Upper lobe of left lung (tissue), 6 donors: ENCODE results near the gene UBE3A. TPM values are rescaled to one million over a fixed set of nuclear protein-coding genes. Genes with fewer than 3 reads are reported as not detected.

ENCODE experiments used
- ATAC-seq, 2 donors: fragments of 200-7000 bp; cut with Tn5 transposase; one replicate each; pipeline ENCODE4 v1.9.1; 2022; ENCODE audit warnings: mild to moderate bottlenecking in 2 of 2, moderate library complexity in 2 of 2; ENCODE audit not compliant: low FRiP score in 2 of 2
- DNase-seq, 2 donors: peaks; one replicate each; pipeline ENCODE4 v3.0.0-alpha.2; 2019 to 2020
- H3K27ac ChIP-seq, 4 donors: fragments of 200-600 bp; sonication (generic); one replicate each; pipeline ENCODE4 v1.5.1; 2016 to 2019
- H3K27me3 ChIP-seq, 4 donors: fragments of 200-600 bp; sonication (generic); one replicate each; pipeline ENCODE4 v1.5.1; 2017 to 2019
- H3K36me3 ChIP-seq, 4 donors: fragments of 200-600 bp; sonication (generic); one replicate each; pipeline ENCODE4 v1.5.1; 2016 to 2019
- H3K4me1 ChIP-seq, 4 donors: fragments of 200-600 bp; sonication (generic); one replicate each; pipeline ENCODE4 v1.5.1; 2018 to 2019
- H3K4me3 ChIP-seq, 4 donors: fragments of 200-600 bp; sonication (generic); one replicate each; pipeline ENCODE4 v1.5.1; 2017 to 2019; ENCODE audit warnings: mild to moderate bottlenecking in 2 of 4, moderate library complexity in 1 of 4
- H3K9me3 ChIP-seq, 4 donors: fragments of 200-600 bp; sonication (generic); one replicate each; pipeline ENCODE4 v1.5.1; 2018 to 2019
- EP300 ChIP-seq, 4 donors: sonication (generic); formaldehyde crosslinking; IDR thresholded peaks; one replicate each; pipeline ENCODE4 v1.5.1; 2017; ENCODE audit warnings: antibody characterized with exemption in 4 of 4, control low read depth in 2 of 4
- POLR2A ChIP-seq, 4 donors: fragments of 450-650 bp; IDR thresholded peaks; one replicate each; pipeline ENCODE4 v1.5.1; 2016 to 2017; ENCODE audit warnings: antibody characterized with exemption in 4 of 4, mild to moderate bottlenecking in 2 of 4
- POLR2AphosphoS5 ChIP-seq, 2 donors: sonication (generic); formaldehyde crosslinking; IDR thresholded peaks; one replicate each; pipeline ENCODE4 v1.5.1; 2017; ENCODE audit warnings: antibody characterized with exemption in 2 of 2
- WGBS, 2 donors: methylation state at CpG; one replicate each; pipeline ENCODE4 v1.1.5; 2017 to 2018; 5-methylcytosine and 5-hydroxymethylcytosine counted together
- total RNA-seq, 6 donors: library from RNA; depleted of rRNA in 4 of 6; stranded (reverse); fragments of >200 nt in 4 of 6; gene quantifications; one replicate each; pipeline versions ENCODE4 v1.1.0 to v1.2.1, GENCODE V29; 2016 to 2021
- TF ChIP-seq, protein P1 (sequence below), 6 experiments: fragments of 450-650 bp in 4 of 6; fragments of 200-600 bp in 2 of 6; sonication (generic) in 2 of 6; IDR thresholded peaks; one replicate each; pipeline ENCODE4 v1.5.1; 2016 to 2019; ENCODE audit warnings: antibody characterized with exemption in 6 of 6
- donor health status: DM: no; HTN: no; CAD: no; lungs with moderate emphysema.
- donor health status: DM: no; HTN: yes; CAD: no; lungs with severe emphysema.

UBE3A gene
- total RNA-seq, 6 donors from 2014 or later, result 32.3 to 136 (median 87.8) TPM

DNA sequence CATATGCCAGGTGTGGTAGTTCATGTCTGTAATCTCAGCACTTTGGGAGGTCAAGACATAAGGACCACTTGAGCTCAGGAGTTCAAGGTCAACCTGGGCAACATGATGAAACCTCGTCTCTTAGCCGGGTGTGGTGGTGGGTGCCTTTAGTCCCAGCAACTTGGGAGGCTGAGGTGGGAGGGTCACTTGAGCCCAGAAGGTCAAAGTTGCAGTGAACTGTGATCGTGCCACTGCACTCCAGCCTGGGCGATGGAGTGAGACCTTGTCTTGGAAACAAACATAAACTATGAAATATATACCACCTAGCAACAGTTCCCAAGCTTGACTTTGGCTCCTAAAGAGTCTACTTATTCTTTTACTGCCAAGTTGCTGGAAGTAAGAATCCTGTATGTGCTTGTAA lies 30.9 kb downstream of the UBE3A start:
- 82 to 84% methylated on average over 4 of the region's 4 CpGs for WGBS, 2 donors
- no peak for DNase-seq
- Histone ChIP-seq H3K27me3 (no peaks in the 10 kb centered on the region), H3K4me1 (peaks cover 15 to 19% (median 17%) of the 10 kb centered on the region in 4 donors), H3K27ac (no peak overlapping the region), H3K4me3 (no peak overlapping the region), H3K36me3 (peaks cover 0 to 23% (median 9%) of the 10 kb centered on the region in 4 donors), H3K9me3 (peaks cover 0 to 6% (median 0%) of the 10 kb centered on the region in 4 donors)
- TF ChIP-seq EP300 (IDR thresholded peaks at IDR 0.05), result no peak
- TF ChIP-seq POLR2A (IDR thresholded peaks at IDR 0.05), result no peak
- TF ChIP-seq, protein P1, sequence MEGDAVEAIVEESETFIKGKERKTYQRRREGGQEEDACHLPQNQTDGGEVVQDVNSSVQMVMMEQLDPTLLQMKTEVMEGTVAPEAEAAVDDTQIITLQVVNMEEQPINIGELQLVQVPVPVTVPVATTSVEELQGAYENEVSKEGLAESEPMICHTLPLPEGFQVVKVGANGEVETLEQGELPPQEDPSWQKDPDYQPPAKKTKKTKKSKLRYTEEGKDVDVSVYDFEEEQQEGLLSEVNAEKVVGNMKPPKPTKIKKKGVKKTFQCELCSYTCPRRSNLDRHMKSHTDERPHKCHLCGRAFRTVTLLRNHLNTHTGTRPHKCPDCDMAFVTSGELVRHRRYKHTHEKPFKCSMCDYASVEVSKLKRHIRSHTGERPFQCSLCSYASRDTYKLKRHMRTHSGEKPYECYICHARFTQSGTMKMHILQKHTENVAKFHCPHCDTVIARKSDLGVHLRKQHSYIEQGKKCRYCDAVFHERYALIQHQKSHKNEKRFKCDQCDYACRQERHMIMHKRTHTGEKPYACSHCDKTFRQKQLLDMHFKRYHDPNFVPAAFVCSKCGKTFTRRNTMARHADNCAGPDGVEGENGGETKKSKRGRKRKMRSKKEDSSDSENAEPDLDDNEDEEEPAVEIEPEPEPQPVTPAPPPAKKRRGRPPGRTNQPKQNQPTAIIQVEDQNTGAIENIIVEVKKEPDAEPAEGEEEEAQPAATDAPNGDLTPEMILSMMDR (IDR thresholded peaks at IDR 0.05), result no peak
- no peak for TF ChIP-seq POLR2AphosphoS5 (IDR thresholded peaks at IDR 0.05)
- ATAC-seq, result no peak

DNA sequence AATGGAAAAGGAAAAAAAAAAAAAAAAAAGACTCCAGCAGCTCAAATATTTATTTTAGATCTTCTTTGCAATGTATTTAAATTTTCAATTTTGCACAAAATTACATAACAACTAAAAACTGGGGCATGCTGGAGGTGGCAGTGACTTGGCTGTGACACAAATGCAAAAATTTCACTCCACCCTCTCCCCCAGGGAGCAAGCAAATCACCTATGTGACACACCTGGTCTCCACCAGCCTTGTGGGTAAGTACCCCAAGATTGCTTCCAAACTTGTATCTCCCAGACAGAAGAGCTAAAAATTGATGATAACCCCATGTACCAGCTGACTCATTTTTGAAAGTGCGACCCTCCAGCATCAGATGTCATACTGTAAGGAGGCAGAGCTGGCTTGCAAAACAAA lies 32.0 kb downstream of the UBE3A start:
- H3K36me3 ChIP-seq, result peaks cover 3 to 34% (median 18%) of the 10 kb centered on the region in 4 donors
- H3K27ac ChIP-seq, result no peak overlapping the region
- 84 to 89% methylated on average over 1 of the region's 1 CpG for WGBS, 2 donors
- peaks cover 15 to 19% (median 17%) of the 10 kb centered on the region in 4 donors for H3K4me1 ChIP-seq
- H3K9me3 ChIP-seq, result peaks cover 0 to 10% (median 8%) of the 10 kb centered on the region in 4 donors
- ATAC-seq (no peak), DNase-seq (no peak)
- H3K4me3 ChIP-seq, result no peak overlapping the region
- no peak for TF ChIP-seq POLR2A (IDR thresholded peaks at IDR 0.05)
- no peak for TF ChIP-seq POLR2AphosphoS5 (IDR thresholded peaks at IDR 0.05)
- no peak for TF ChIP-seq EP300 (IDR thresholded peaks at IDR 0.05)
- TF ChIP-seq, protein P1 (IDR thresholded peaks at IDR 0.05), result no peak
- no peaks in the 10 kb centered on the region for H3K27me3 ChIP-seq

DNA sequence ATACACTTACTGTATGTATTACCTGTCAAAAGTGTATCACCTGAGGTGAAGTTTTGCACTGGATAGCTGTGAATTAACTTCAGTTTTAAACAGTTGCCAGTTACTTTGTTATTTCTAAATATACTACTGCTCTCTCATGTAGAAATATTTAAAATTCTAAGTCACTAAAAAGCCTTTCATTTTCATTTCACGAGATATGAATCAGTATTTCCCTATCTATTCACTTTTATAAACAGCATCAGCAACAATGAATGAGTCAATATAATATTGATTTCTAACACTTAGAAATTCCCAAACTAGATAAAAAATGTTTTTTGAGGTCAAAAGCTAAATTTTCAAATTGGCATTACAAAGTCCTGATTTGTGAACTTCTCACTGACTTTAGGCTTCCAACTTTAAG lies 32.6 kb downstream of the UBE3A start:
- Histone ChIP-seq H3K27me3 (no peaks in the 10 kb centered on the region), H3K36me3 (peaks cover 3 to 36% (median 19%) of the 10 kb centered on the region in 4 donors), H3K27ac (no peak overlapping the region), H3K4me1 (peaks cover 12 to 19% (median 17%) of the 10 kb centered on the region in 4 donors), H3K9me3 (peaks cover 0 to 16% (median 10%) of the 10 kb centered on the region in 4 donors), H3K4me3 (no peak overlapping the region)
- TF ChIP-seq POLR2A (IDR thresholded peaks at IDR 0.05), result no peak
- DNase-seq (no peak), ATAC-seq (no peak)
- WGBS, 2 donors, result 57 to 65% methylated on average over 1 of the region's 1 CpG

DNA sequence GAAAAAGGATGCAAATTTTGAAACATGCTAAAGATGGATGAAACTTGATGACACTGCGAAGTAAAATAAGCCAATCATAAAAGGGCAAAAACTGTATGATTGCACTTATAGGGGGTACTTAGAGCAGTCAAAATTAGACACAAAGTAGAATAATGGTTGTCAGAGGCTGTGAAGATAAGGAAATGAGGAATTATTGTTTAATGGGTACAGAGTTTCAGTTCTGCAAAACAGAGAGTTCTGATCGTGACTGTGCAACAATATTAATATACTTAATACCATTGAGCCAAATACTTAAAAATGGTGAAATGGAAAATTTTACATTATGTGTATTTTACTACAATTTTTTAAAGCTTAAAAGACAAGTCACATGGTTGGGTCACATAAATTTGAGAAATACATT lies 35.1 kb downstream of the UBE3A start:
- Histone ChIP-seq H3K27me3 (no peaks in the 10 kb centered on the region), H3K36me3 (peaks cover 3 to 36% (median 19%) of the 10 kb centered on the region in 4 donors), H3K4me3 (no peak overlapping the region), H3K27ac (no peak overlapping the region), H3K4me1 (peaks cover 0 to 11% (median 6%) of the 10 kb centered on the region in 4 donors), H3K9me3 (peaks cover 0 to 20% (median 13%) of the 10 kb centered on the region in 4 donors)
- WGBS, 2 donors, result 91 to 94% methylated on average over 2 of the region's 2 CpGs
- DNase-seq (no peak), ATAC-seq (no peak)
- TF ChIP-seq EP300 (IDR thresholded peaks at IDR 0.05), result no peak

DNA sequence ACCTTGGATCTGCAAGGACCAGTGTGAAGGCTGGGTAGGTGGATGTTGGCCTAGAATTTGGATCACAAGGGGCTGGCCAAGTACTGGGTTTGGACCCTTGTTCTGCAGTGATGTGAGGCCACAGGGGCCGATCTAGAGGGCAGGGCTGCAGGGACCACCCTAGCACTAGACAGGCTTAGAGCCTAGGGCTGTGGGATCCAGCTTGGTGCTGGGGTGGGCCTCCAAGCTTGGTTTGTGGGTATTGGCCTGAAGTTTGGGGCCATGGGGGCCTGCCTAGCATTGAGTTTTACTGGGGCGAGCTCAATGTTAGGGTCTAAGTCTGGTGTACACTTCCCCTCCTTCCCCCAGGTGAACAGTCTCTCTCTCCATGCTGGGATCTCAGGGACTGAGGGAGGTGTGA lies 36.5 kb downstream of the UBE3A start:
- ATAC-seq, result peak in 1 of 2 donors; percentile 61
- TF ChIP-seq, protein P1 (IDR thresholded peaks at IDR 0.05), result no peak
- no peak for TF ChIP-seq EP300 (IDR thresholded peaks at IDR 0.05)
- Histone ChIP-seq H3K9me3 (peaks cover 0 to 20% (median 13%) of the 10 kb centered on the region in 4 donors), H3K27ac (no peak overlapping the region), H3K36me3 (peaks cover 3 to 36% (median 19%) of the 10 kb centered on the region in 4 donors), H3K27me3 (no peaks in the 10 kb centered on the region), H3K4me3 (no peak overlapping the region), H3K4me1 (peaks cover 0 to 11% (median 7%) of the 10 kb centered on the region in 4 donors)
- WGBS, 2 donors, result 97 to 100% methylated on average over 1 to 2 of the region's 2 CpGs
- no peak for DNase-seq

DNA sequence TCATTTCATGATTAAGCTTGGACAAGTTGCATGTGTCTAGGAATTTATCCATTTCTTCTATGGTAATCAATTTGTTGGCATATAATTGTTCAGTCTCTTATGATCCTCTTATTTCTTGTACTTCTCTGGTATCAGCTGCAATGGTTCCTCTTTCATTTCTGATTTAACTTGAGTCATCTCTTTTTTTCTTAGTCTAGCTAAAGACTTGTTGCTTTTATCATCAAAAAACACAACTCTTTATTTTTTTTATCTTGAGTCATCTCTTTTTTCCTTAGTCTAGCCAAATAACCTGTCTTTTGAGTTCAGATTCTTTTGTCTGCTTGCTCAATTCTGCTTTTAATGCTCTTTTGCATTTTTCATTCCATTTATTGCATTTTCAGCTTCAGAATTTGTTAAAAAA lies 37.3 kb downstream of the UBE3A start:
- no peak overlapping the region for H3K4me3 ChIP-seq
- ATAC-seq (no peak), DNase-seq (no peak)
- peaks cover 3 to 36% (median 19%) of the 10 kb centered on the region in 4 donors for H3K36me3 ChIP-seq
- H3K27ac ChIP-seq, result no peak overlapping the region
- H3K27me3 ChIP-seq, result no peaks in the 10 kb centered on the region
- peaks cover 0 to 20% (median 13%) of the 10 kb centered on the region in 4 donors for H3K9me3 ChIP-seq
- TF ChIP-seq EP300 (IDR thresholded peaks at IDR 0.05), result no peak
- TF ChIP-seq POLR2A (IDR thresholded peaks at IDR 0.05), result no peak
- no peak for TF ChIP-seq POLR2AphosphoS5 (IDR thresholded peaks at IDR 0.05)
- TF ChIP-seq, protein P1 (IDR thresholded peaks at IDR 0.05), result no peak
- H3K4me1 ChIP-seq, result peaks cover 1 to 6% (median 5%) of the 10 kb centered on the region in 4 donors
